T-helper 1 cell treated with Interleukin-12 subunit alpha and Interleukin-12 subunit beta and Interleukin-4 antibody, amounts not matched to agents 30 μg/mL and 1 μg/mL, for 36 hours (primary cell): ENCODE measurements around the gene LIME1.
"Not testable (repeated sequence)": the region's sequence is repeated elsewhere in the genome, so short reads cannot be mapped to it uniquely, and the experiment has no call there.

Experiments used
- H3K27ac Mint-ChIP-seq: one replicate; pipeline ENCODE4 v1.8.0; 2021; ENCODE audit warnings: mild to moderate bottlenecking, mixed read lengths
- H3K27me3 Mint-ChIP-seq: one replicate; pipeline ENCODE4 v1.8.0; 2021; ENCODE audit warnings: low read depth, mixed read lengths
- H3K36me3 Mint-ChIP-seq: one replicate; pipeline ENCODE4 v1.8.0; 2021; ENCODE audit warnings: low read depth, mixed read lengths
- H3K4me1 Mint-ChIP-seq: one replicate; pipeline ENCODE4 v1.8.0; 2021; ENCODE audit warnings: low read depth, mixed read lengths
- H3K4me3 Mint-ChIP-seq: one replicate; pipeline ENCODE4 v1.8.0; 2021; ENCODE audit warnings: mild to moderate bottlenecking, moderate library complexity, mixed read lengths
- H3K9me3 Mint-ChIP-seq: one replicate; pipeline ENCODE4 v1.8.0; 2021; ENCODE audit warnings: mixed read lengths

The LIME1 gene

GRCh38 chr20:63714858-63715257 is 21.6 kb upstream of the LIME1 start:
- H3K27me3 Mint-ChIP-seq: no peaks in the 10 kb centered on the region
- H3K4me3 Mint-ChIP-seq: no peak overlapping the region
- no peak overlapping the region for H3K27ac Mint-ChIP-seq
- peaks cover 67% of the 10 kb centered on the region for H3K36me3 Mint-ChIP-seq
- H3K9me3 Mint-ChIP-seq: peaks cover 19% of the 10 kb centered on the region
- peaks cover 30% of the 10 kb centered on the region for H3K4me1 Mint-ChIP-seq

GRCh38 chr20:63718996-63719395 is 17.5 kb upstream of the LIME1 start:
- Mint-ChIP-seq H3K9me3 (peaks cover 16% of the 10 kb centered on the region), H3K4me1 (peaks cover 16% of the 10 kb centered on the region), H3K27me3 (no peaks in the 10 kb centered on the region), H3K27ac (no peak overlapping the region), H3K4me3 (no peak overlapping the region), H3K36me3 (peaks cover 61% of the 10 kb centered on the region)

GRCh38 chr20:63722967-63723622 is 13.4 kb upstream of the LIME1 start:
- not testable (repeated sequence) for H3K27me3 Mint-ChIP-seq, H3K4me3 Mint-ChIP-seq
- H3K27ac Mint-ChIP-seq: peak overlapping the region; percentile 19
- H3K9me3 Mint-ChIP-seq: peaks cover 12% of the 10 kb centered on the region
- peaks cover 52% of the 10 kb centered on the region for H3K36me3 Mint-ChIP-seq
- peaks cover 17% of the 10 kb centered on the region for H3K4me1 Mint-ChIP-seq

DNA sequence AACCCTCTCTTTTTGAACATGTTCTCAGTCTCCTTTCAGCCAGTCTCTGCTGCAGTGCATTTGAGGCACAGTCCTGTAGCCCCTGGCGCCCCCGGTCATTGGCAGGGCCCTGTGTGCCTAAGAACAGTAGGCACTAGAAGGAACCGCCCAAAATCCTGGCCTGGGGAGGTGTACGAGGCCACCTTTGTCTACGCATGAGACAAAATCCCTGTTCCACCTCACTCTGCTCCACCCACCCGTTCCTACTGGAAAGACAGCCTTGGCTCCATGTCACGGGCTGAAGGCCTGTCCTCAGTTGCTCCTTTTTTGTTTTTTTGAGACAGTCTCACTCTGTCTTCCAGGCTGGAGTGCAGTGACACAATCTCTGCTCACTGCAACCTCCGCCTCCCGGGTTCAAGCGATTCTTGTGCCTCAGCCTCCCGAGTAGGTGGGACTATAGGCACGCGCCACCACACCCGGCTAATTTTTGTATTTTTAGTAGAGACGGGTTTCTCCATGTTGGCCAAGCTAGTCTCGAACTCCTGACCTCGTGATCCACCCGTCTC is 6.2 kb upstream of the LIME1 start:
- H3K27me3 Mint-ChIP-seq, H3K9me3 Mint-ChIP-seq, H3K27ac Mint-ChIP-seq: not testable (repeated sequence)
- peaks cover 31% of the 10 kb centered on the region for H3K4me1 Mint-ChIP-seq
- H3K4me3 Mint-ChIP-seq: peak overlapping the region; percentile 36
- H3K36me3 Mint-ChIP-seq: peaks cover 33% of the 10 kb centered on the region

DNA sequence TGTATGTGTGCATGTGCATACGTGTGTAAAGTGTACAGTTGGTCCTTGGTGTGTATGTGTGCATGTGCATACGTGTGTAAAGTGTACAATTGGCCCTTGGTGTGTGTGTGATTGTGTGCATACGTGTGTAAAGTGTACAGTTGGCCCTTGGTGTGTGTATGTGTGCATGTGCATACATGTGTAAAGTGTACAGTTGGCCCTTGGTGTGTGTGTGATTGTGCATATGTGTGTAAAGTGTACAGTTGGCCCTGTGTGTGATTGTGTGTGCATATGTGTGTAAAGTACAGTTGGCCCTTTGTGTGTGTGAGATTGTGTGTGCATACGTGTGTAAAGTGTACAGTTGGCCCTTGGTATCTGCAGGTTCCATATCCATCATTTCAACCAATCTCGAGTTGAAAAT is 5.1 kb upstream of the LIME1 start:
- H3K36me3 Mint-ChIP-seq: peaks cover 27% of the 10 kb centered on the region
- H3K27me3 Mint-ChIP-seq: no peaks in the 10 kb centered on the region
- peaks cover 37% of the 10 kb centered on the region for H3K4me1 Mint-ChIP-seq
- H3K27ac Mint-ChIP-seq: no peak overlapping the region
- no peaks in the 10 kb centered on the region for H3K9me3 Mint-ChIP-seq
- no peak overlapping the region for H3K4me3 Mint-ChIP-seq

DNA sequence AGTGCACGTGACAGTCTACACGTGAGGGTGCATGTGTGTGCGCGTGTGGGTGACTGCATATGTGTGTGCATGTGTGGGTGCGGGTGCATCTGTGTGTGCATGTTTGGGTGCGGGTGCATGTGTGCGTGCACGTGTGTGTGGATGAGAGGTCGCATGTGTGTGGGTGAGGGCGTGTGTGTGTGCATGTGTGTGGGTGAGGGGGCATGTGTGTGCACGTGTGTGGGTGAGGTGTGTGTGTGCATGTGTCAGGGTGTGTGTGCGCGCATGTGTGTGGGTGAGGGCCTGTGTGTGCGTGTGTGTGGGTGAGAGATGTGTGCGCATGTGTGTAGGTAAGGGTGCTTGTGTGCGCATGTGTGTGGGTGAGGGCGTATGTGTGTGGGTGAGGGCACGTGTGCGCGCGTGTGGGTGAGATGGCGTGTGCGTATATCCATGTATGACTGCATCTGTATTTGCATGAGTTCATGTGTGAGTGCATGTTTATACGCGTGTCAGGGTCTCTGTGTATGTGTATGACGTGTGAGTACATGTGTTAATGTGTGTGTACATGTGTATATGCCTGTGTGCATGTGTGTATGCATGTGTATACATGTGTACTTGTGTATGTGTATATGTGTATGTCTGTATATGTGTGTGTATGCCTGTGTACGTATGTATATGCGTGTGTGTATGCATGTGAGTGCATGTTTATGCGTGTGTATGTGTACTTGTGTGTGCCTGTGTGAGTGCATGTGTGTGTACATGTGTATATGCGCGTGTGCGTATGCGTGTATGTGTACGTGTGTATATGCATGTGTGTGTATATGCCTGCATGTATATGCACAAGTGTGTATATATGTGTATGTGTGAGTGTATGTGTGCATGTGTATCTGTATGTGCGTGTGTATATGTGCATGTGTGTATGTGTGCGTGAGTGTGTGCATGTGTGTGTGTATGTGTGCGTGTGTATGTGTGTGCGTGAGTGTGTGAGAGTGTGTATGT is 4.1 kb upstream of the LIME1 start:
- Mint-ChIP-seq H3K36me3 (peaks cover 20% of the 10 kb centered on the region), H3K27ac (no peak overlapping the region), H3K27me3 (no peaks in the 10 kb centered on the region), H3K4me1 (peaks cover 34% of the 10 kb centered on the region), H3K9me3 (no peaks in the 10 kb centered on the region), H3K4me3 (no peak overlapping the region)

DNA sequence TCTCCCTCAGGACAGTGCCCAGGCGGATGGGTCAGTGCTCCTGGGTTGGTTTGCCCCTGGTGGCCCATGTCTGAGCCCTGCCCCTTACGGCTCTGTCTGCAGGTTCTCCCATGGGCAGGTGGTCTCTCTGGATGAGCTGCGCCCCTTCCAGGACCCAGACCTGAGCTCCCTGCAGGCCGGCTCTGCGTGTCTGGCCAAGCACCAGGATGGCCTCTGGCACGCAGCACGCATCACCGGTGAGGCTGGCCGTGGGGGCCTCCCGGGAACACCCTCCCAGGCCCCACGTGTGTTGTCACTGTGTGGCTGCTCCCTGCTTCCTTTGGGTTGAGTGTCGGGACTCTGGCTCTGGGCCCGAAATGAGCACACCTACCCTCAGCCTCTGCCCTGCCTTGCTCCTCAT is 3.3 kb upstream of the LIME1 start:
- no peak overlapping the region for H3K4me3 Mint-ChIP-seq
- no peaks in the 10 kb centered on the region for H3K9me3 Mint-ChIP-seq
- H3K4me1 Mint-ChIP-seq: peaks cover 31% of the 10 kb centered on the region
- H3K27ac Mint-ChIP-seq: peak overlapping the region; percentile 37
- peaks cover 18% of the 10 kb centered on the region for H3K36me3 Mint-ChIP-seq
- no peaks in the 10 kb centered on the region for H3K27me3 Mint-ChIP-seq

GRCh38 chr20:63733579-63734081 is 2.8 kb upstream of the LIME1 start:
- no peaks in the 10 kb centered on the region for H3K9me3 Mint-ChIP-seq
- no peaks in the 10 kb centered on the region for H3K27me3 Mint-ChIP-seq
- H3K36me3 Mint-ChIP-seq: peaks cover 14% of the 10 kb centered on the region
- H3K4me3 Mint-ChIP-seq: no peak overlapping the region
- H3K4me1 Mint-ChIP-seq: peaks cover 27% of the 10 kb centered on the region
- peak overlapping the region; percentile 37 for H3K27ac Mint-ChIP-seq

DNA sequence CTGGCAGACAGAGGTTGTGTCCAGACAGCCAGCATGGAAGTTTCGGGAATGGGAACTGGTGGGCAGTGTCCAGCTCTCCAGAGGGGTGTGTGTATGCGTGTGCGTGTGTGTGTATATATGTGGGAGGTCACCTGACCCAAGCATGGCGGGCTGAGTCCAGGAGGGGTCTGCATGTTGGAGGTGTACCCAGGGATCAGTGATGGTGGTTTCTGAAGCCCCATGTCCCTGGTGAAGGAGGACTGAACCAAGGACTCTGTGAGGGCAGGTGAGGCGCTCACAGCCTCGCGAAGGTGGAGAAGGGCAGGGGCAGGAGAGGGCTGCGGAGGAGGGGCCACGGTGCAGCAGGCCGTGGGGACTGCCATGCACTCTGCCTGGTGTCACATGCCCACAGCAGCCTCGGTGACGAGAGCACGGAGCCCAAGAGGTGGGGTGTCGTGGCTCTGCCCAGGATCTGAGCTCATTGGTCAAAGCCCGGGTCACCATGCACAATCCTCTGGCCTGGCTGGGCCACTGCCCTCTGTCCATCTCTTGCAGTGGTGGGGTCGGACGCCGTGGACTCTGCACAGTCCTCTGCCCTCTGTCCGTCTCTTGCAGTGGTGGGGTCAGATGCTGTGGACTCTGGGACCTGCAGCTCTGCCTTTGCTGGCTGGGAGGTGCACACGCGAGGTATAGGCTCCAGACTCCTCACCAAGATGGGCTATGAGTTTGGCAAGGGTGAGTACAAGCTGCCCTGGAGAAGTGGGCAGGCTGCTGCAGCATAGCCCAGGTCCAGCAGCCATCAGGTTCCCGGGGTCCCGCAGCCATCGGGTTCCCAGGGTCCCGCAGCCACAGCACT is 2.1 kb upstream of the LIME1 start:
- Mint-ChIP-seq H3K27ac (peak overlapping the region; percentile 19), H3K4me3 (no peak overlapping the region), H3K27me3 (no peaks in the 10 kb centered on the region), H3K4me1 (peaks cover 22% of the 10 kb centered on the region), H3K9me3 (no peaks in the 10 kb centered on the region), H3K36me3 (peaks cover 12% of the 10 kb centered on the region)

- Mint-ChIP-seq H3K4me3 (no peak overlapping the region), H3K27ac (no peak overlapping the region)
These were observed 1.3 kb upstream of the LIME1 start for GRCh38 chr20:63734946-63735858.

GRCh38 chr20:63736893-63737694 is 630 bp downstream of the LIME1 start:
- peaks cover 9% of the 10 kb centered on the region for H3K36me3 Mint-ChIP-seq

More at GRCh38 chr20:63734946-63735858, 1.3 kb upstream of the LIME1 start:
- Mint-ChIP-seq H3K9me3 (no peaks in the 10 kb centered on the region), H3K4me1 (peaks cover 16% of the 10 kb centered on the region), H3K27me3 (no peaks in the 10 kb centered on the region), H3K36me3 (peaks cover 9% of the 10 kb centered on the region)

DNA sequence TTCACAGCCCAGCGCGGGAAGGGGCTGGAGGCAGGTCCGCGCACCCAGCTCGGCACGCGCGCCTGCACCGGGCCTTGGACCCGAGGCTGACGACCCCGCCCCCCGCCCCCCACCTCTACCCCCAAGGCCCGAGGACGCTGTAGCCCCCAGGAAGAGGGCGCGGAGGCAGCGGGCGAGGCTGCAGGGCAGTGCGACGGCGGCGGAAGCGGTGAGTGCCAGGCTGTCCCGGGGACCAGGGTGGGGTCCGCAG is 1.2 kb downstream of the LIME1 start:
- Mint-ChIP-seq H3K9me3 (no peaks in the 10 kb centered on the region), H3K27me3 (no peaks in the 10 kb centered on the region), H3K36me3 (peaks cover 9% of the 10 kb centered on the region), H3K27ac (no peak overlapping the region), H3K4me3 (no peak overlapping the region), H3K4me1 (peaks cover 15% of the 10 kb centered on the region)

More at GRCh38 chr20:63736893-63737694, 630 bp downstream of the LIME1 start:
- peak overlapping the region; percentile 79 for H3K4me3 Mint-ChIP-seq
- no peaks in the 10 kb centered on the region for H3K27me3 Mint-ChIP-seq
- H3K27ac Mint-ChIP-seq: peak overlapping the region; percentile 75
- no peaks in the 10 kb centered on the region for H3K9me3 Mint-ChIP-seq
- H3K4me1 Mint-ChIP-seq: peaks cover 15% of the 10 kb centered on the region
